HG03175 (cell line): Measurements from ENCODE around the gene EMC9.

Experiments
- ATAC-seq: cut with Tn5 transposase; IDR thresholded peaks from one replicate; pipeline ENCODE4 v1.9.1; 2021; ENCODE audit warnings: mild to moderate bottlenecking, moderate library complexity; ENCODE audit not compliant: unreplicated experiment

The EMC9 gene, protein sequence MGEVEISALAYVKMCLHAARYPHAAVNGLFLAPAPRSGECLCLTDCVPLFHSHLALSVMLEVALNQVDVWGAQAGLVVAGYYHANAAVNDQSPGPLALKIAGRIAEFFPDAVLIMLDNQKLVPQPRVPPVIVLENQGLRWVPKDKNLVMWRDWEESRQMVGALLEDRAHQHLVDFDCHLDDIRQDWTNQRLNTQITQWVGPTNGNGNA

DNA sequence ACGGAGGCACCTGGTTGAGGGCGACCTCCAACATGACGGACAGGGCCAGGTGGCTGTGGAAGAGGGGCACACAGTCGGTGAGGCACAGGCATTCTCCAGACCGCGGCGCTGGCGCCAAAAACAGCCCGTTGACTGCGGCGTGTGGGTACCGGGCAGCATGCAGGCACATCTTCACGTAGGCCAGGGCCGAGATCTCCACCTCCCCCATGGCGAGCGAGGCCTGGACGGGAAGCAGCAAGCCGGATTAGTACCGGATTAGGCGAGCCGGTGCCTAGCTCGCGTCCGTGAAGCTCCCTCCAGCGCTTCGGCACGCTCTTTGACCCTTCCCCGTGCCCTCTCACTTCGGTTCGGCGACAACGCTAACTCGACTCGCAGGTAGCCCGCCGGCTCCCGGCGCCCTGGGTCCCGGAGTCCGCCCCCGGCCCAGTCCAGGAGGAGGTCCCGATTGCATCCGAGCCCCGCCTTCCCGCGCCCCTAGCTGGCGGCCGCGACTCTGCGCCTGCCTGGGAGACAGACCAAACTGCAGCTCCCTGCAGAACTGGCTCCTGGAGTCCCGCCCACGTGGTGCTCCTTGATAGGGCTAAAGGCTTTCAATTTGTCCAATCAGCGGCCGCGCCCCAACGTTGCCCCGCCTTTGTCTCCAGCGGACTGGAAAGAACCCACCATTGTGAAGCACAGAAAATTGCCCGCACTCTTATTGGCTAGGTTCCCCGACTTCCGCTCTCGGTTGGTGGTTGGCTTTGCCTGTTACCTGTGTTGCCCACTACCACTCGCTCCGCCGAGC is at the start of gene EMC9:
Gene EMC9, minus strand, starts transcription at position 495 of the 784 bp plus-strand sequence. Its CDS starts 287 bp downstream, at position 208.
- ATAC-seq: peak; percentile 89

DNA sequence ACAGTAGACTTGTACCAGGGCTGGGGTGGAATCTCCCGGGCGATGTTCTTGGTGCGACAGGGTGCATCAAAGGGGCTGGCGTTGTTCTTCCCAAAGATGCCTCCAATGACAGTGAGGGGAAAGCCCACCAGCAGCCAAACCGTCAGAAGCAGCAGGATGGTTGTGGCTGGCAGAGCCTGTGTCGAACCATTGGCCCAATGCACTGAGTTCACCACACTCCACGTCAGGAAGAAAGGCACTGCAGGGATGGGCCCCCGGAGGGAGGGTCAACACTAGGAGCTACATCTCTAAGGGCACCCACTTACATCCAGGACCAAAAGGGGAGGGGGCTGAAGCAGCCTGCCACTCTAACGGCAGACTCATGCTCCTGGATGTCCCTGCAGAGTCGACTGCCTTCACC is 49.0 kb upstream of the EMC9 start:
- no peak for ATAC-seq

DNA sequence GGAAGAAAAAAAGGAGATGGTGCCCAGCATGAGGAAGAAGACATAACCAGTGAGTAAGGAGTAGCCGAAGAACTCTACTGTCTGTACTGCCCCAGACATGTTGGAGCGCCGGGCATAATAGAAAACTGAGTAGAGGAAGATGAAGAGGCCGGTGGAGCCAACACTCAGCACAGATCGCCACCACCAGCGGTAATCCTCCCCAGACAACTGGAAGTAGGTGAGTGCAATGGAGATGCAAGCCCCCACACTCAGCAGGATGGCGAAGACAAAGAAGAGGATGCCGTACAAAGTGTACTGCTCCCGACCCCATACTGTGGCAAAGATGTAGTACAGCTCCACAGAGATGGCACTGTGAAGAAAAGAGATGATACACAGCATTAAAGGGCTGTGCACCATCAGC is 48.1 kb upstream of the EMC9 start:
- ATAC-seq: no peak

DNA sequence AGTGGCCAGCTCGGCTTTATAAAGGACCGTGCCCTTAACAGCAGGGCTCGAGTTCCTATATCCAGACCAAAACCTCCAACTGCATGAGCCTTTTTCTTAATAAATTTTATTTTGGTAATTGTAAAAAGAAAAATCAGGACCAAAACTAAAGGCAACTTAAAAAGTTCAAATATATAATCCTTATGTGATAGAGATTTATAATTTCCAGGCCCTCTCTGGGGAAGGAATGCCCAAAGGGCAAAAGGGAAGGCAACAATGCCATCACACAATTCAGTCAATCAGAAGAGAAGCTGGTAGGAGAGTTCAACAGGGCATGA is 47.6 kb upstream of the EMC9 start:
- no peak for ATAC-seq

DNA sequence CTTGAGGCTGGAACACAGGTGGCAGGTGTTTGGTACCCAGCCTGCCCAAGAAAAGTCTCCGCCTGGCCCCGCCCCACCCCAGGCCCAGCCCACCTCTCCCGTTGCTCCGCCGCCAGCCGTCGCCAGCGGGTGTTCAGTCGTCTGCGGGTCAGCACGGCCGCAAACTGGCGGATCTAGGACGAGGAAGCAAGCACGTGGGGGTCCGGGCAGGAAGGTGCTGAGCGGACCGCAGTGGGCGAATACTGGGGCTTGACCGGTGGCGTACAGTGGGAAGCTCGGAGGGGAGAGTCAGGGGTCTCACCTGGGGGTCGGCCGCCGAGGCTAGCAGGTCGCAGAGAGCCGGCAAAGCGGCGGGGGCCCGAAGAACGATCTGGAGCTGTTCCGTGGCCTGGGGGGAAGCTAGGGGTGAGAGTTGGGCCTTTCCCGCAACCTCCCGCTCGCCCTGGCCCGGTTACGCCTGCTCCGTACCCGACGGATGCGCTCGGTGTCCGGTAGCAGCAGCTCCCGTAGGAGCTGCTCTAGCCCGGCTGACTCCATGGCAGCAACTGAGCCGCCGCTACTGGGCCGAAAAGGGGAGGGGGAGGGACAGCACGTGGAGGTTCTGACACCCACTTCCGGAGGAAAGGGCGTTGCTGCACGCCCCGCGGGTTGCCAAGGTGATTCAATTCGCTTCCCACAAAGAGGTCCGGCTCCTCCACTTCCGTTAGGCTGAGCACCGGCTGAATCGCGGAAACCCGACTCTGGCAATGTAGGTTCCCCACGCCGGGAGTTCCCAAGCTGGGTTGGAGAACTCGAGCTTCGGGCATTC is 47.1 kb upstream of the EMC9 start, which contains the start of gene IPO4:
Gene IPO4, minus strand, starts transcription at position 566 of the 808 bp plus-strand sequence. Its CDS starts 29 bp downstream, at position 537.
- ATAC-seq: peak; percentile 88

DNA sequence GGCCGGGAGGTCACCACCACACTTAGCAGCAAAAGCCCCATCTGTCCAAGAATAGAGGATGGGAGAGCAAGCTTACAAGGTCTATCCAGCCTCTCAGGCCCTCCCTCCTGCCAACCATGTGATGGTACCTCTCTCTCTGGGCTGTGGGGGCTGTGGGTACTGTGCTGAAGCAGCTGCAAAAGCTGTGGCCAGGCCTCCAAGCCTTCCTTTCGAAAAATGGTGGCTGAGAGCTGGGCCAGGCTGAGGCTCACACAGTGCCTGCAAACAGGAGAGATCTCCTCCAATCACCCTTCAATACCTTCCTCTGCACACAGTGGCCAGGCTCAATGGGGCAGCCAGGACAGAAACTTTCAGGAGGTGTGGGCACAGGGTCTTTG is 46.1 kb upstream of the EMC9 start:
- ATAC-seq: no peak

DNA sequence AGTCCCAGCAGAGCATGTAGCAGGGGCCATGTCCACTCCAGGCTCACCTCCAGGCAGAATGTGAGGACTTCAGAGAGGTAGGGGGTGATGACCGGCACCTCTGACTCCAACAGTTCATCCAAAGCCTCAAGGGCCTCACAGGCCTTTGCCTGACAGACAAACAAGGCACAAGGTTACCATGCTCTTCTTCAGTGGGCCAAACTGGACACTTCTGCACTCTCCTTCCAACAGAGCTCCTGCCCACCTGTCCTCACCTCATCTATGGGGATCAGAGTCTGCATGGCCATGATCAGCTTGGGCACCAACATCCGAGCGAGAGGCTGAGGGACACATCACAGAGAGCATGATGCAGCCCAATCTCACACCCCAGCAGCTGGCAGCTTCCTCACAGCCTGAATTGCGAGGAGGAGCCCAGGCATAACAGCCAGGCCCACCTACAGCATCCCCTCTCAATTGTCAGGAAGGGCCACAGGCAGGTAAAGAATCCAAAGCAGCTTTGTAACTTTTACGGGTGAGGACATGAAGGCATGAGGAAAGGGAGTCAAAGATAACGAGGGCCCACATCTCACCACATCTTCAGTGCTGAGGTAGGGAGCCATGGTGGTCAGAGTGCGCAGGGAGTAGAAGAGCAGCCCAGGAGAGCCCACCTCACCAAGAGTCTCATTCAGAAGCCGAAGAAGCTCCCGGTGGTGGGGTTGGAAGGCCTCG is 45.6 kb upstream of the EMC9 start:
- no peak for ATAC-seq

DNA sequence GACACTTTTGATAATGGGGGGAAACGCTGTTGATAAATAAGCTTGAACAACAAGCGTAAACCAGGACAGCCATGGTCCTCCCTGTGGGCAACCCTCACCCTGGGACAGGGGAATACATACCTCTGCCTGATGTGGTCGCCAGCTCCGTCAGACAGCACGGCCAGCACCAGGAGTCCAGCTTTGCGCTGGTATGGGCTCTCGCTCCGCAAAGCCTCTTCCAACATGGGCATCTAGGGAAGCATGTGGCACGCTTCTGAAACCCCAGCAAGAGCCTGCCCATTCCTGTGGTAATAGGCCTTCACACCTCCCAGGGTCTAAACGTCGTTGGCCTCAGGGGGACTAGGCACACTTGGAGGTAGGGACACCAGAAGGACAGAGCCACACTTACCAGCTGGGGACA is 44.4 kb upstream of the EMC9 start:
- no peak for ATAC-seq

DNA sequence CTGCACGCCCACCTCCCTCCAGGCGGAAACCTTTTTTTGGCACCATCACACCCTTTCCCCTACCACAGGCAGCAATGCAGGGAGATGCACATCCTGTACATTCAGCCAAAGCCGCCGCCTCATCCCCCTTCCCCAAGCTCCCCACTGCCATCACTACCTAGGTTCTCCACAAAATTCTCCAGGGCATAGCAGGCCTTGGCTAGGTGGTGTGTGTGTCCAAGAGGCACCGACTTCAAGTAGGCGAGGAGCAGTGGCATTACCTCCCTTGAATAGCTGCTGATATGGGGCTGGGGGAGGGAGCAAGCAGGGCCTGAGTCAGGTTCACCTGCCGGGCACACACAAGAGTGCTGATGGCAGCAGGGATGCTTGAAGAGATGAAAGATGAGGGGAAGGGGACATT is 43.6 kb upstream of the EMC9 start:
- no peak for ATAC-seq

DNA sequence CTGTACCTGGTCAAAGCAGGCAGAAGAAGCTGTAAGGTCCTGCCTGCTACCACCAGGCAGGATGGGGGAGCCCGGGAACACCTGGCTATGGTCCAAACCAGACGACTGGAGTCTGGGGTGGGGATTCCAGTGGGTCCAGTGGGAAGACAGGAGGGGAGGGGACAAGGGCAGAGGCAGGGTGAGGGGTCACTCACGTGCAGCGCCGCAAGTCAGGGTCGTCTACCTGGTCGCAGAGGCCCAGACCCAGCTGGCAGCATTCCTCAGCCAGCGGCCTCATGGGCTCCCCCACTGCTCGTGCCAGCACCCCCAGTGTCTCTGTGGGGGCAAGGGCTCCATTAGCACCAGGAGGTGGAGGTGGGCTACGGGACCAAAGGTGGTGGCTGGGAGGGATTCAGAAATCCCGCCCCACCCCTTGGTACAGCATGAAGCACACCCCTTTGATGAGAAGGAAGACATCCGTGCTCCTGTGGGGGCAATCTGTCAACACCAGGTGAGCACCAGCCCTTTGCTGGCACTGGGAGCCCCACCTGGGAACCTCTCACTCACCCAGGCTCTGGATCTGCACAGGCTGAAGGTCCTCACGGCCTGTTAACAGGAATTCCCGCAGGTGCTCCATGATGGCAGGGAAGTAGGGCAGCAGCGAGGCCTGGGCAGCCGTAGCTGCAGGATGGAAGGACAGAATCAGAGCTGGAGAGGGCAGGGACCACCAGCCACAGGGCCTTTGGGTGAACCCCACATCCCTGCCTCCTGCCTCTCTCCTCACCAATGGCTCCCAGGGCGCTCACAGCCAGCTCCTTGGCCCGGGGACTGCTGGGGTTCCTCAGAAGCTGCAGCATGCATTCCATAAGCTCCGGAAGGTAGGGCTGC is 42.9 kb upstream of the EMC9 start:
- no peak for ATAC-seq

DNA sequence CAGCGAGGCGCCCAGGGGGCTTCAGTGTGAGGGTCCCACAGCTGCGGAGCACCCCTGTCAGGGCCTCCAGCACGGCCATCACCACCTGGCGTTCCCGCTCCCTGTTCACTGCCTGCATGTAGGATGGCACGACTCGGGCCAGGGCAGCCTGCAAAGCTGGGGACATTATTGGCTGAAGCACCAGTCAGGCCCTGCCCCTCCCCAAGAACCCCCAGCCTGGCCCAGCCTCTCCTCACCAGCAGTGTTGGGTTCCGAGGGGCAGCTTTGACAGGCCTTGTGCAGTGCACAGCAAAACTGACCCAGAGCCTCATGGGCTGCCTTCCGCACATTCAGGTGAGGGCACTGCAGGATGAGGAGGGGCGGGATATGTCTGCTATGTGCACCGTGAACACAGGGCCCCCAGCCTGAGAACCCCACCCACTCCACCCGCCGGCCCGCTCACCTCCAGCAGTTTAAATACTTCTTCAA is 41.7 kb upstream of the EMC9 start:
- ATAC-seq: no peak

DNA sequence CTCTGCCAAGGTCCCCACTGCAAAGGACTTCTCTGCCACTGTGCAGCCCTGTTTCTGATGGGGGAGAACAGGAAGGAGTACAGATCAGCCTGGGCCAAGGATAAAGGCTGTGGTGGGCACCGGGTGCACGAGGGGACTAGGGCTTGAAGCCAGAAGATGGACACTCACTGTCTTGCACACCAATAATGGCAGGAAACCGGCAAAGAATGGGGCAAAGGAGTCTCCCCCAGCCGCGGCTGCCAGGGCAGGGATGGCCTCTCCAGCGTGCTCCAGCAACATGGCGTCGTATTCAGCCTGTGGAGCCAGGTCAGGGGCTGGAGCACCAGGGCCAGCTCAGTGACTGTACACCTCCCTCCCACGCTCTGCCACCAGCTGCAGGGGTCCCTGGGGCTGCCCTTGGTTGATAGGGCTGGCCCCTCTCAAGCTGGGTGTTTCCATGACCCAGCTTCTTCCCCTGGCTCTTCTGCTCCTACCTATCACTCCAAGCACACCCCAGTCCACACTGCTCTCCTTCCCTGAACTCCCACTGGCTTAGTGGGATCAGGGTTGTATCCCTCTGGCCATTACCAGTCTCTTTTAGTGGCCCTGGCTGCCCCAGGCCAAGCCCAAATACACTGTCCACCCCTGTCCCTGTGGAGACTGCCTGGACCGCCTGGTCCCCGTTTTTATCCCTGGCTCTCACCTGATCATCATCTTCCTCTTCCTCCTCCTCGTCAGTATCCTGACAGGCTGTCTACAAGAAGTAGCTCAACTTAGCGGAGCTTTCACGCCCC is 40.9 kb upstream of the EMC9 start:
- ATAC-seq: no peak

DNA sequence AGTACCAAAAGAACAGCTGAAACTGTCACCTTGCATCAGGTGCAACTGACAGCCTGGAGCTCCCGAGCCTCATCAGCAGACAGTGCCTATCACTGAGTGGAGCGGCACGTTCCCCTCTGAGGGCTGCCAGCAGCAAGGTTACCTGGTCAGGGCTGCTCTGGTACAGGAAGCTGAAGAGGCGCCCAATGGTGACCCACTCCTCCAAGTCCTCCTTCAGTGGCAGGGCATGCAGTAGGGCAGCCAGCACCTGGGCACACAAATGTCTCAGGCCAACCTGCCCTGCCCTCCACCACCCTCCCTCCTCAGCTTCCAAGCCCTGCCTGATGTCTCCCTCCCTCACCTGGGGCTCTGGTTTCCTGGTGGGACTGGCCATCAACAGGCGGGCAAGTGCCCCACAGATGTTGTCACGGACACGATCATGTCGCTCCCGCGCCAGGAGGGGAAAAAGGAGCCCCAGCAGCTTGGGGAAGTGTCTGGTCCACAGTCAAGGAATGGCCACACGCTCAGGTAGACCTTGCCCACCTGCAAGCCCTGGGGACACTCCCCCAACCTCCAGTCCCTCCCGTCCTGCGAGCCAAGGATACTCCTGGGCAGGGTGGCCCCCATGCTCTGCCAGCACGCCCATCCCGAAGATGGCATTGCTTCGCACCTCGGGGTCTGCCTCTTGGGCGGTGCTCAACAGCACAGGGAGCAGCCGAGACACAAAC is 40.1 kb upstream of the EMC9 start:
- ATAC-seq: no peak

DNA sequence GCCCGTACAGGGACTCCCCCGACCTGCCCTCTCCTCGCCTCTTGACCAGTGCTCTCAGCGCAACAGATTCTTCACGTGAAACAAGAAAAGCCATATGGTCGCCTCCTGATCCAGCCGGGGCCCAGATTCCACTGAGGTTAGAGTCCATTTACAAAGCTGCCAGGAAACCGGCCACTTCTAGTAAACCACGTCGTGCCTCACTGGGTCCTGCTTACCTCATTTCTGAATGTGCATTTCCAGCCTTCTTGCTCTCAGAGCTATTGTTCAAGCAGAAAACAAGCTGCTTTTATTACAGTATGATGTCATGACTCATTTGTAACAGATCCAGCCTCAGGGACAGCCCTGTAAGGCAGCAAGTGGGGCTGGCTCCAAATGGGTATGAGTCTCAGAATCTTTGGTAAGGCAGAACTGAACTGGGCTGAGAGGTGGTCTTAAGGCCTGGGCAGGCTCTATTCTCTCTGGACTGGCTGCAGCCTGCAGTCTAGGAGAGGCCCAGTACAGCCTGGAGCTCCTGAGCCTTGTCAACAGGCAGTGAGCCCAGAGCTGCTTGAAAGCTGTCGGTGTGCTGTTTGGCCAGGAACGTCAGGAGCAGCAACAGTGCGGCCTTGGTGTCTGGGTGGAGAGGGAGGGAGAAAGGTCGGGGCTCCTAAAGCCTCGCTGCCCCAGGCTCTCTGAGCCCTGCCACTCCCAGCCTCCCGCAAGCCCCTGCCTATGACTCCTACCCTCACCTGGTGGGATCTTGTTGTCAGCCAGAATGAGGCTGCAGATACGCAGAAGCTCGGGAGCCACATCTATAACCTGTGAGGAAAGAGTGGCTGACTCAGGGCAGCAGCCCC is 38.8 kb upstream of the EMC9 start:
- ATAC-seq: no peak

DNA sequence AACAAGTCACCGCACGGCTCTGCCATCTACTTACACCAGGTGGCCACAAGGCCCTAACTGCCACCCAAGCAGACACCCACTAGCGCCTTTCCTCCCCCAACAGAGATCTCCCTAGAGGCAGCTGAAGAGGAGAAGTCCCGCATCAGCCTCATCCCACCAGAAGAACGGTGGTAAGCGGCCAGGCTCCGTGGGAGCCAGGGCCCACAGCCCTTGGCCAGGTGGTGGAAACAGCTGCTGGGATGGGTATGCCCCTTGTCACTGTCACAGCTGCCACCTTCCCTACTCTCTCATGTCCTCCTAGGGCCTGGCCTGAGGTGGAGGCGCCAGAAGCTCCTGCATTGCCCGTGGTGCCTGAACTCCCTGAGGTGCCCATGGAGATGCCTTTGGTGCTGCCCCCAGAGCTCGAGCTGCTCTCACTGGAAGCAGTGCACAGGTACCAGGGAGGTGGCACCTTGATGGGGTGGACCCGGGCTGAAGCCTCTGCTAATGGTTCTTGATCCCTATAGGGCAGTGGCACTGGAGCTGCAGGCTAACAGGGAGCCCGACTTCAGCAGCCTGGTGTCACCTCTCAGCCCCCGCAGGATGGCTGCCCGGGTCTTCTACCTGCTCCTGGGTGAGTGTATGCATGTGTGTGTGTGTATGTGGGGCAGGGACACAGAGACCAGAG is 38.0 kb upstream of the EMC9 start:
- ATAC-seq: no peak

DNA sequence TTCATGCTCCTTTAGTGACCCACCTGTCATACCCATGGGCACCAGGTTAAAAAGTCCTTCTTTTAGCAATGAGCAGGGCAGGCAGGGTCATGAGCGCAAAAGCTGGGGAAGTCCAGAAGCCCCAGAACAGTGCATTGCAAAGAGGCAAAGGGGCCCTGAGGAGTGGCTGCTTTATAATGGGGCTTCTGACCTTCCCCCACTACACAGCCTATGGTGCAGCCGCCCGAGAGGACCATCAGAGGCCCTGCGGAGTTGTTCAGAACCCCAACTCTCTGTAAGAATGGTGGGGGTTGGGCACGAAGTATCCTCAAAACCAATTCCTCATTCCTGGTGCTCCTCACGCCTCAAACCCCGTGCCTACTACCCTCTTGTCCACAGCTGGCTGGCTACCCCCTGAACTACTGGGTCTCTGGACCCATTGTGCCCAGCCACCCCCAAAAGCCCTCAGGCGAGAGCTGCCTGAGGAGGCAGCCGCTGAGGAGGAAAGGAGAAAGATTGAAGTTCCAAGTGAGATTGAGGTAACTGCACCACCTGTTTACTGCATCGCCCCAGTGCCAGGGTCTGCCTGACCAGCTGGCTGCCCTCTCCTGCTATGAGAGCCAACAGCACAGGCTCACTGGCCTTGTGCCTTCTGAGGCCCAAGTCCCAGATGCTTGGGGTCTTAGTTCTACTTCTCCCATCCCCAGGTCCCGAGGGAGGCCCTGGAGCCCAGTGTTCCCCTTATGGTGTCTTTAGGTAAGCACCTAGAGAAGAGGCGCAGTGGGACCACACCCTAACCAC is 37.2 kb upstream of the EMC9 start:
- no peak for ATAC-seq

DNA sequence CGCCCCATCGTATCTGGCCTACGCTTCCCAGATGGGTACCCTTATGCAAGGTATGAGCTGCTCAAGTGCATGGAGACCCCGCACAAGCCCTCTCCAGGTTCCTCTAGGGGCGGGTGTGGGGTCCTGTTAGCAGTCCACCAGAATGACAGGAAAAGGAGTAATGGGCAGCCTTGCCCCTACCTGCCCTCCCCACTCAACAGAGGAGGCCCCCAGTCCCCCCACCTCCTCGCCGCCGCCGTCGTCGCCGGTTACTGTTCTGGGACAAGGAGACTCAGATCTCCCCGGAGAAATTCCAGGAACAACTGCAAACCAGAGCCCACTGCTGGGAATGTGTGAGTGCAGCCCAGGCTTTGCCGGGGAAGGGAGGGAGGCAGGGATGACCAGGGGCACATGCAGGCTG is 36.5 kb upstream of the EMC9 start:
- no peak for ATAC-seq
